Medulla oblongata (tissue), 1 donor: Measurements from ENCODE around the gene PRRC2C.
"Not testable (repeated sequence)": the region's sequence is repeated elsewhere in the genome, so short reads cannot be mapped to it uniquely, and the experiment has no call there.

ENCODE experiments used
- DNase-seq: peaks from one replicate; pipeline ENCODE4 v3.0.0-alpha.2; 2015; ENCODE audit errors: extremely low spot score

Gene PRRC2C

DNA sequence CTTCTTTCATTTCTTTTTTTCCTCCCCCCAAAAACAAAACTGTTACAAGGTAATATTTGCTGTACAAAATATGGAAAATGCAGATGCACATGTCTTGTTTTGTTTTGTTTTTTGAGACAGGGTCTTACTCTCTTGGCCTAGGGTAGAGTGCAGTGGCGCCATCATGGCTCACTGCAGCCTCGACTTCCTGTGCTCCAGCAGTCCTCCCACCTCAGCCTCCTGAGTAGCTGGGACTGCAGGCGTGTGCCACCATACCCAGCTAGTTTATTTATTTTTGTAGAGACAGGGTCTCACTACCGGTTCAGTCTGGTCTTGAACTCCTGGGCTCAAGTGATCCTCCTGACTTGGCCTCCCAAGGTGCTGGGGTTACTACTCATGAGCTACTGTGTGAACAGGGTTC, 15.5 kb downstream of the PRRC2C start:
- no peak for DNase-seq

GRCh38 chr1:171501305-171502024, 16.1 kb downstream of the PRRC2C start:
- no peak for DNase-seq

- DNase-seq = no peak
These were observed 21.4 kb downstream of the PRRC2C start for GRCh38 chr1:171506525-171507304.

DNA sequence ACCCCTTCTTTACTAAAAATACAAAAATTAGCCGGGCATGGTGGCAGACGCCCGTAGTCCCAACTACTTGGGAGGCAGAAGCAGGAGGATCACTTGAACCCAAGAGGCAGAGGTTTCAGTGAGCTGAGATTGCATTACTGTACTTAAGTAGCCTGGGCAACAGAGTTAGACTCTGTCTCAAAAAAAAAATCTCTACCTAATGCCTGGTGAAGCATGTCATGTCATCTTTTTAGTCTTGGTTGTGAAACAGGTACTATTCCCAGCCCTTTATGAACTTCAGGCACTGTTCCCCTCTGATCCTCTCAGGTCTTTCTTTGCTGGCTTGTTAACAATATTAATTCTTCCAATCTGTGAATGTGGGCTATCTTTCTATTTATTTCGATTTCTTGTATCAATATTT, 22.1 kb downstream of the PRRC2C start:
- DNase-seq = no peak

- no peak for DNase-seq
These were observed 23.9 kb downstream of the PRRC2C start for GRCh38 chr1:171509191-171509590.

DNA sequence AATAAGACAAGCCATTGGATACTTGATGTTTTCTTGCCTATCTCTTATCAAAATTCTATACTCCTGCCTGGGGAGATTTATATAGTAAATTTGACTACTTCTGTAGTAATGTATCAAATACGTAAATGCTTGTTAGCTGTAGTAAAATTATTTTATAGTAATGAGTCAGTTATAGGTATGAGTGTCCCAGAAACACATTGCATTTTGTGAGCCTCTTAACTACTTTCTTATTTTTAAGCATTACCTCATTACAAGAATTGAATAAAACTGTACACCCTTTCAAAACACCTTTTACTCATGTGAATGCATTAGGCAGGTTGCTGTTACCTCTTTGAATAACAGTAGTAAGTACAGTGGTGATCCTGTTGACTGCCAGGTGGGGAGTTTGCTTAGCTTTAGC, 28.4 kb downstream of the PRRC2C start:
- DNase-seq = no peak

DNA sequence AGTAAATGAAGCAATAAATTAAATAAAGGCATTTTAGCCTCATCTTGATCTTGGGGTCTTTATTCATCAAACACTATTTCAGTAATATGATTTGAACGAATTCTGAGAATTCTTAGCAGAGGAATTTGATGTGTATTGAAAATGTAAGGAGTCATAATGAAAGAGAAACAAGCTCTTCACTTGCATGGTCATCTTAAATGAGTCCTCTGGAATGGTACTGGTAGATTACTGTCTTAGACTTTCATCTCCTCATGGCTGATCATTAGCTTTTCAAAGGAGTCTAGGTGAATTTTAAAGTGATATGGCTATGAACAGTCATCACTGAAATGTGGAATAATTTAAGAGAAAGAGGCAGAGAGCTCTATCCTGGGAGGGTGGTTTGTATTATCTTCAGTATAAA, 30.0 kb downstream of the PRRC2C start:
- DNase-seq = no peak

- DNase-seq = no peak
These were observed 30.4 kb downstream of the PRRC2C start for GRCh38 chr1:171515741-171516140.

DNA sequence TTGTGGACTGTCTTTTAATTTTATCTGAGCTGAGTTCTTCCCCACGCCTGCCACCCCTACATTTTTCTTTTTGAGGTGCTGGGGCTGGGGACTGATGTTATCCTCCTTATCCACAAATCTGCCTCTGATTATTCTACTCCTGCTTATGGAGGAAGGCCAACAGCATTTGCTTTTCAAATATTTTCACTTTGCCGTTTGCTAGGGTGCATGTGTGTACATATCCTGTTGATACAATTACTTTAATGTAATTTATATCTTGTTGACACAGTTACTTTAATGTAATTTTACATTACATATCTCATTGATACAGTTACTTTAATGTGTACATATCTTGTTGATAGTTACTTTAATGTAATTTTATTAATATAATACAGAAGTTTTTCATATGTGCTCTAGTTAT, 36.2 kb downstream of the PRRC2C start:
- no peak for DNase-seq

- no peak for DNase-seq
These were observed 45.3 kb downstream of the PRRC2C start for GRCh38 chr1:171530676-171531075.

- DNase-seq = no peak
These were observed 47.2 kb downstream of the PRRC2C start for GRCh38 chr1:171532520-171532919.

DNA sequence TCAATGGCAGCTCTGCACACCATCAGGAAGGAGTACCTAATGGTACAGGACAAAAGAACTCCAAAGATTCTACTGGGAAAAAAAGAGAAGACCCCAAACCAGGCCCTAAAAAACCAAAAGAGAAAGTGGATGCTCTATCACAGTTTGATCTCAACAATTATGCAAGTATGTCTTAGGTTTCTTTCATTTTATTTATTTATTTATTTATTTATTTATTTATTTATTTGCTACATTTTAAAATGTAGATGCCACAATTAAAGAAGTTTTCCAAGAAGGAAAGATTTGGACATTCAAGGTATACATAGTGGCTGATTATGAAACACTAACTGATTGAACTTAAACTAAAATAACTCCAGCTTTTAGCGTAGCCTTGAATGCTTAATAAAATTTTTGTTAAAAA, 60.2 kb downstream of the PRRC2C start:
- DNase-seq = no peak

- no peak for DNase-seq
These were observed 64.7 kb downstream of the PRRC2C start for GRCh38 chr1:171550050-171550449.

- DNase-seq = not testable (repeated sequence)
These were observed 65.3 kb downstream of the PRRC2C start for GRCh38 chr1:171550598-171551100.

DNA sequence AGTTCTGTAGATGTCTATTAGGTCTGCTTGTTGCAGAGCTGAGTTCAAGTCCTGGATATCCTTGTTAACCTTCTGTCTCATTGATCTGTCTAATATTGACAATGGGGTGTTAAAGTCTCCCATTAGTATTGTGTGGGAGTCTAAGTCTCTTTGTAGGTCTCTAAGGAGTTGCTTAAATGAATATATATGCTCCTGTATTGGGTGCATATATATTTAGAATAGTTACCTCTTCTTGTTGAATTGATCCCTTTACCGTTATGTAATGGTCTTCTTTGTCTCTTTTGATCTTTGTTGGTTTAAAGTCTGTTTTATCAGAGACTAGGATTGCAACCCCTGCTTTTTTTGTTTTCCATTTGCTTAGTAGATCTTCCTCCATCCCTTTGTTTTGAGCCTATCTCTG, 68.6 kb downstream of the PRRC2C start:
- DNase-seq = peak; percentile 93

DNA sequence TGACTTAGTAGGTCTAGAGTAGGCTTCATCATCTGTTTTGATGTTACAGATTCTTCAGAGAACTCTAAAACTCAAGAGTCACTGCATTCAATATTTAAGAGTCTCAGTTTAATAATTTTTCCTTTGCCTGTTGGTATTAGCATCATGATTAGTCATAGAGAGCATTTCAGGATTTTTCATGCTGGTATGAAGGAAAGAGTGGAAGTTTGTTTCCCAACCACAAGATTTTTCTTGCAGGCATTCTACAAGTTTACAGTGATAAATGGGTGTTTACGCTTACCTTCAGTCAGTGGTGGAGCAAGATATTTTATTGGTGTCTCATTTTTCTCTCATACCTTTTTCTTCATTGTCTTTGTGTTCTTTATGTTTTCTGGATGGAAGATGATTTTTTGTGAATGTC, 78.3 kb downstream of the PRRC2C start:
- no peak for DNase-seq

- no peak for DNase-seq
These were observed 81.1 kb downstream of the PRRC2C start for GRCh38 chr1:171566467-171566866.

DNA sequence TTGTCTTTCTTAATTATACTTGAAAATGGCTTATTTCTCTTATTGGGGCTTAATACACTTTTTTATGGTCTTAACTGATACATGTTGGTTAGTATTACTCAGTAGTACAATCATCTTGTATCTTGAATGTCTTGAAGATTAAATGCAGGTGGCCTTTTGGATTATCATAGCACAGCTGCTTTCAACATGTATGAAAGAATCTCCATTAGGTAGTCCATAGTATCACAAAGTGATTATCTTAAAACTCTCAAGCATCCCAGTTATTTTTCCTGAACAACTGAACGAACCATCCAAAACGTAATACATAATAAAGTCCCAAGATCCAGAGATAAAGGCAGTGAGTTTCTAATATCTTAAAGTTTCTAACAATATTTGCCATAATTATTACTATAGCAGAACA, 85.0 kb downstream of the PRRC2C start:
- no peak for DNase-seq

DNA sequence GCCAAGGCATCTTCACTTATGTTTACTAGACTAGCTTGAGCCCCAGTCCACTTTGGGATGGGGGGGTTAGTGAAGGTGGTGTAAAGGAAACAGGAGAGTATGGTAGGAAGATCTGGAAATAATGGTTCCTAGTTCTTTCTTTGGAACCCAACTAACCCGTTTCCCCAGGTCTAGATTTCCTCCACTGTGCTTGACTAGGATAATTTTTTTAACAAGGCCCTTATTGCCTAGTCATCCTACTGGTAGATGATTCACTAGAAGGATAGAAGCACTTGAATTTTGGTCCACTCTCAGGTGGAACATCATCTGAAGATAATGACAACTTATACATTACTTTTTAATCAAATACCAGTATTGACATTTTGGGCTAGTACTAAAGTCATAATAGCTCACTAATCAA, 90.8 kb downstream of the PRRC2C start:
- DNase-seq = no peak

DNA sequence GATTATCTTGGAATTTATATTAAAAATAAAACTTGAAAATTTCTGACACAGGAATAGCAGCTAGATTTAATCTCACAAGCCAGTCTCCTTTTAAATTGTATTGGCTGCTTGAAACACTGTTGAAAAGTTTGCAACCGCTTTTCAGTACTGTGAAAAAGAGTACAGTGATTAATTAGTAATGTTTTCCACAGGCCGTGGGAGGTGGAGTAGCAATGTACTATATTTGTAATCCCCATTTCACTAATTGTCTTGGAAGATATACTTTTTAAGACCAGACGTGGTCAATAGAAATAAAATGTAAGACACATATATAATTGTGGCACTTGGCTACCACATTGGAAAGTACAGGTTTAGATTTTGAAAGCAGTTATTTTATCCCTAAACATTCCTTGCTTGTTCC, 95.9 kb downstream of the PRRC2C start:
- no peak for DNase-seq

DNA sequence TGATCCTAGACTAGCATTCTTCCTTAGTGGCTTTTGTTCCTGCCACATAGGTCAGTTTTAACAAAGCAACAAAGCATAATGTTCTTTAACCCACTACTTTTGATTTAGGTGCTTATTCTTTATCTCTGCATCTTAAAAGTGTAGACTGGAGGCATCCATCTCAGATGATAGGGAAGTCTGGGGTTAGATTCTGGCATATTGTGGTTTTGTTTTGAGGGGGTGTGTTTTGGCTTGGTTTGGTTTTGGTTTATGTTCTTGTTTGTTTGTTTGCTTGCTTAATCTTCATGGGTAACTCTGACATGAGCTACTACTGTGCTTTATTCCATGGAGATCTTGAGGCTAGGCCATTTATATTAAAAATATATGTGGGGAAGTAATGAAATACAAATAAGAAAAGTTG, 96.4 kb downstream of the PRRC2C start:
- no peak for DNase-seq

- DNase-seq = no peak
These were observed 97.3 kb downstream of the PRRC2C start for GRCh38 chr1:171582589-171582988.

GRCh38 chr1:171583591-171584201, 98.4 kb downstream of the PRRC2C start:
- no peak for DNase-seq
